Stimulated activated CD4-positive, alpha-beta T cell treated with anti-CD3 and anti-CD28 coated beads, Interleukin-4, amount 100 ng/mL, for 1 hour (primary cell): Measurements from ENCODE around the gene FOXJ1.

ENCODE experiments used
- DNase-seq: peaks from one replicate; pipeline ENCODE4 v3.0.0-alpha.2; 2020

The FOXJ1 gene

GRCh38 chr17:76139801-76140660 is 1.0 kb downstream of the FOXJ1 start:
- DNase-seq, result peak; percentile 59

GRCh38 chr17:76138896-76139752 is 1.9 kb downstream of the FOXJ1 start:
- no peak for DNase-seq

GRCh38 chr17:76138234-76138895 is 2.7 kb downstream of the FOXJ1 start:
- no peak for DNase-seq

GRCh38 chr17:76137351-76138233 is 3.5 kb downstream of the FOXJ1 start:
- no peak for DNase-seq

GRCh38 chr17:76137001-76137350 is 4.1 kb downstream of the FOXJ1 start:
- DNase-seq, result no peak

GRCh38 chr17:76136276-76137000 is 4.6 kb downstream of the FOXJ1 start:
- DNase-seq, result no peak

- DNase-seq, result no peak
These were observed 5.2 kb downstream of the FOXJ1 start for GRCh38 chr17:76135810-76136188.

- no peak for DNase-seq
These were observed 5.9 kb downstream of the FOXJ1 start for GRCh38 chr17:76134911-76135809.

GRCh38 chr17:76132574-76133338 is 8.3 kb downstream of the FOXJ1 start:
- no peak for DNase-seq

- no peak for DNase-seq
These were observed 9.1 kb downstream of the FOXJ1 start for GRCh38 chr17:76131692-76132573.

GRCh38 chr17:76131051-76131691 is 9.9 kb downstream of the FOXJ1 start:
- DNase-seq, result no peak

- DNase-seq, result no peak
These were observed 10.6 kb downstream of the FOXJ1 start for GRCh38 chr17:76130473-76130872.

GRCh38 chr17:76125922-76126321 is 15.1 kb downstream of the FOXJ1 start:
- DNase-seq, result no peak

GRCh38 chr17:76125391-76125675 is 15.7 kb downstream of the FOXJ1 start:
- DNase-seq, result no peak

- DNase-seq, result no peak
These were observed 16.3 kb downstream of the FOXJ1 start for GRCh38 chr17:76124582-76125390.

GRCh38 chr17:76123749-76124581 is 17.1 kb downstream of the FOXJ1 start:
- no peak for DNase-seq

- no peak for DNase-seq
These were observed 17.9 kb downstream of the FOXJ1 start for GRCh38 chr17:76123191-76123499.
